Skin epidermis (tissue), 12 donors: ENCODE data around the gene SNCA.

Source experiments
- H3K27ac ChIP-seq, 21 experiments: fragments of 200-600 bp; sonication (generic) in 11 of 21; one replicate each; pipeline ENCODE4 v1.5.0; 2020; ENCODE audit warnings: mild to moderate bottlenecking in 3 of 21, inconsistent platforms in 2 of 21, moderate library complexity in 2 of 21
- H3K4me3 ChIP-seq, 7 experiments: fragments of 200-600 bp; sonication (generic) in 2 of 7; one replicate each; pipeline ENCODE4 v1.5.0; 2020; ENCODE audit warnings: inconsistent platforms in 2 of 7, mild to moderate bottlenecking in 2 of 7, moderate library complexity in 1 of 7

The SNCA gene

DNA sequence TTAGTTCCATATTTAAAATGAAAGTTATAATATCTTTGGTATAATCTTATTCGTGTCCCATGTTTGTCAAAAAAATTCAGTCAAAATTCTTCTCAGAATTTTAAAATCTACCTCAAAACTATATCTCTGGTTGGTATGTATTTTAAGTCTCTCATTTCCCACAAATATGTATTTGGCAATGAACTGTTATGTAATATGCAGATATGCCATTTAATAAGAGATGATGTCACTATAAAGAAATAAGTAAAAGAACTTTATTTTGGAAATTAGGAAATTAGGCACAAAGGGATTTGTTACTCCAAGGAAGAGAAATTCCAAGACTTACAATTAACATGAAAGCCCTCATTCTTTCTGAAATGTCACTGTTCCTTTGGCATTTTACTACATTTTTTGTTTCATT is 15.3 kb downstream of the SNCA start:
- no peak overlapping the region for H3K4me3 ChIP-seq

DNA sequence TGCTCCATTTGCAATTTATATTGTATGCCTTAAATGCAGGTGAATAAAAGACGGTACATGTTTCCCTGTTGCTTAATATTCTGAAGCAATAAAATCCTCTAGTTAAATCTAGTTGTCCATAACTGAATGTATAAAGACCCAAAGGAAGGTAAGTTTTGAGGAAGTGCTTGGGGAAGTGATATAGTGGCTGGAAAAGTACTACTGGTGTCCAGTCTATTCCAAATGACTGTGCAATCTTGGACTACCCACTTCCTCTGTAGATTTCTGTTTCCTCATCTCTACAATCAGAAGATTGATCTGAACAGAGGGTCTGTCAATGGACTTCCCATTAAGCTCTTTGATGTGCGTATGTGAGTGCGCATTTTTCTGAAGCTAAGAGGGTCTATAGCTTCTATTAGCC is 17.0 kb downstream of the SNCA start:
- Histone ChIP-seq H3K27ac (no peak overlapping the region), H3K4me3 (no peak overlapping the region)

More for the DNA sequence above, 15.3 kb downstream of the SNCA start:
- H3K27ac ChIP-seq = no peak overlapping the region

DNA sequence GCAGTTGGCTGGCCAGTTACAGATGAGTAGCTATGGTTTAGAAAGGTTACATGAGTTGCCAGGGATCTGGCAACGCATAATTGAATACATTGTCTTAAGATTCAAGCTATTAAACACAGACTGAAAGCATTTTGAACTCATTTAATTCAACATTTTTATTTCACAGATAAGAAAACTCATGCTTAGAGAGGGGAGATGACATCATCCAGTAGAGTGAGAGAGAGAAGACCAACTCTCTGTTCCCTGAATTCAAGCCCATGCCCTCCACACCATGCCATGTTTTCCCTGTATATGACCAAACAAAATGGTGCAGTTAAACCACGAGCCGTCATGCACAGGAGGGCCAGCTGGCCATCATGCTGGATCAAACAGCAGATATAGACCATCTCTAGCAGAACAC is 22.6 kb downstream of the SNCA start:
- Histone ChIP-seq H3K4me3 (no peak overlapping the region), H3K27ac (no peak overlapping the region)

DNA sequence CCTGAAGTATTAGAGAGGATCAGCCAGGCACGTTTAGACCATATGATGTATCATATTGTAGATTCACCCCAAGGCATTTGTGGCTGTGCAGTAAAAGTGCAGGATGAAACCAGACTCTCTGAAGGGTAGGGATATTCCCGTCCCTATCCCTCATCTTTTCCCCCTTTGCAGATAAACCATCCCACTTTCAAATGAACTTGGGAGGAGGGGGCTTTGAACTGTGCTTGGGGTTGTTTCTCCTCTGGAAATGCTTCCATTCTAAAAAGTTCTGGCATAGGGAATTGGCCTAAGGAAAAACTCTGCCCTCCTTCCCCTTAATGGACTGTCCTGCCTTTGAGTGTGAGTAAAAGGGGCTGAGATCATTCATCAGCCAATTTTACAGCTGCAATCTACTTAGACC is 23.8 kb downstream of the SNCA start:
- Histone ChIP-seq H3K27ac (no peak overlapping the region), H3K4me3 (no peak overlapping the region)

DNA sequence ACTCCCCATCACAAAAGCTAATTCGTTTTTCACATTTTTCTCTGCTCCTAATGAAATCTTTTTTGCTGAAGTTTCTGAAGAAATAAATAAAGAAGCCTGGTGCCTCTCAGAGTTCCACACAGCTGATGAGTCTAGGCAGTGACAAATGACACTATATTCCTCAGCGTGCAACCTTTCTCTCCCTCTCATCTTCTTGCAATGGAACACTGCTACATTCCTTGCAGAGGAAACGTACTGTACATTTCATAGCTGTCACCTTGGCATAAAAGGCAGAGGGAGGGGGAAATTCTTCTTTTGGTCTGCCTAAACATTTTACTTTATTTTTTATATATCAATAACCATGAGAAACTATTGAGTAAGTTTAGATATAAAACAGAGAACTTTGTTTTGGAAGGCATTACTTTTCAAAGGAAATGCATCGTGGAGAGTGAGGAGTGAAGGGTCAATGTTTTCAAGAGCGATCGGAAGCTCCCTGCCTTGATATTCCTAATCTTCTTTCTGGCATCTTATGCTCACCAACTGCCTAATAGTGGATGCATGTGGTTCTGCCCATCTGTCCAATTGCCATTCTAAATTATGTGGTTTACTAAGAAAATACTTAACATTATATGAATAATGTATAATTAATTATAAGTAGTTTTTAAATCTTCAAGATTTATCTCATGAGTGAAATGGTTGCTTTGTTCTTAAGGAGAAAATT is 29.4 kb downstream of the SNCA start:
- Histone ChIP-seq H3K4me3 (no peak overlapping the region), H3K27ac (no peak overlapping the region)

DNA sequence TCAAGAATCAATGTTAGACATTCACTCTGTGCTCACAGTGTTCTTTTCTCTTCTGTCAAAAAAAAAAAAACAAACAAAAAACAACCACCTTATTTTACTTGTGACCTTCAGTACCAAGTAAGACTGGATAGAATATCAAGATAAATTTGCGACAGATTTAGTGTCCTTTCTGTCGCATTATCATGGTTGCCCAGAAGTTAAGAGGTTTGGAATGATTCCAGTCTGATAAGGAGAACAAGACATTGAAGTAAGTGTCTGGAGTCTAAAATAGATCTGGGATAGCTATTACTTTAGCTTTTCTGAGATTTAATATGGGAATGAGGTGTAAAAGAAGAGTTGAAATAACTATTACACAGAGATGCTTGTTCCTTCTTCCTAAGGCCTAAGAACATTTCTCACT is 31.7 kb downstream of the SNCA start:
- Histone ChIP-seq H3K4me3 (no peak overlapping the region), H3K27ac (no peak overlapping the region)

DNA sequence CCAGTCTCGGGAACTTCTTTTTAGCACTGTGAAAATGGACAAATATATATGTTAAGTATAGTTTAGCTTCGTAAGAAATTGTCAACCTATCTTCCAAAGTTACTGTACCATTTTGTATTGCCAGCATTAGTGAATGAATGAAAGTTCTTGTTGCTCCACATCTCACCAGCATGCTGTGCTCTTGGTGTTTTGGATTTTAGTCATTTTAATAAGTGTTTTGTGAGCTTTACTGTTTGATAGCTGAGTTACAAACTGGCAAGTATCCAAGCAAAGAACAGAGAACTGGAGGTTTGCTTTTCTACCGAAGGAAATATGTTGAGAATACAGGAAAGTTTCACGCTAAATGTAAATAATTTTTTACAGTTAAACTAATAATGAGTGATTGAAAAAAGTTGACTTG is 33.0 kb downstream of the SNCA start:
- Histone ChIP-seq H3K4me3 (no peak overlapping the region), H3K27ac (no peak overlapping the region)

DNA sequence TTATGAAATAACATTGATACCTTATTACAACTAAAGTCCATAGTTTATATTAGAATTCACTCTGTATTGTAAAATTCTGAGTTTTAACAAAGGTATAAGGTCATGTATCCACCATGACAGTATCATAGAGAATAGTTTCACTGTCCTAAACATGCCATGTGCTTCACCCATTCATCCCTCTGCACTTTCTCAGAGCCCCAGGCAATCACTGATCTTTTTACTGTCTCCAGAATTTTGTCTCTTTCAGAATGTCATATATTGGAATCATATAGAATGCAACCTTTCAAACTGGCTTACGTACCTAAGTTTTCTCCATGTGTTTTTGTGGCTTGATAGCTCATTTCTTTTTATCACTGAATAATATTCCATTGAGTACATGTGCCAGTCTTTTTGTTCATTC is 33.9 kb downstream of the SNCA start:
- H3K27ac ChIP-seq = no peak overlapping the region
- no peak overlapping the region for H3K4me3 ChIP-seq

DNA sequence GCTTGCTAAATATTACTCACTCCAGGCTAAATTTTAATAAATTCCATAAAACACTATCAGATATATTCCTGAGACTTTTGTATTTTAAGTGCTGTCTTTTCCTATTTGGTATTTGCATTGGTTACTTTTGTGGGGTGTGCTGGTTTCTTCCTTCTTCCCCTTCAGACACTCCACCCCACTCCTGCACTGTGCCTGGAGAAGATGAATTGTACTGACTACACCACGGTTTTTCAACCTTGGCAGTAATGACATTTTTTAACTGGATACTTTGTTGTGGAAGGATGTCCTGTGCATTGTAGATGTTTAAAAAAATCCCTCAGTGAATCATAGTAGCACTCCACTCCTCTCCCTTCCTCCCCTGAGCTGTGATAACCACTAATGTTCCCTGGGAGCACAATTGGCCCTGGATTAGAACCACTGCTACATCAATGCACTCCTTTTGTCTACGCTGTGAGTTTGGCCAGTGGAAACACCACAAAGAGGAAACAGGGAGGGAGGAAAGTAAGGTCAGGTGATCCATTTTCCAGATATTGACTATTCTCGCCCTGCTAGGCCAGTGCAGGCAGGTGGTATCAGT is 36.3 kb downstream of the SNCA start:
- Histone ChIP-seq H3K4me3 (no peak overlapping the region), H3K27ac (peak overlapping the region in 3 of 21 experiments; percentile 31 to 51 (median 41))

DNA sequence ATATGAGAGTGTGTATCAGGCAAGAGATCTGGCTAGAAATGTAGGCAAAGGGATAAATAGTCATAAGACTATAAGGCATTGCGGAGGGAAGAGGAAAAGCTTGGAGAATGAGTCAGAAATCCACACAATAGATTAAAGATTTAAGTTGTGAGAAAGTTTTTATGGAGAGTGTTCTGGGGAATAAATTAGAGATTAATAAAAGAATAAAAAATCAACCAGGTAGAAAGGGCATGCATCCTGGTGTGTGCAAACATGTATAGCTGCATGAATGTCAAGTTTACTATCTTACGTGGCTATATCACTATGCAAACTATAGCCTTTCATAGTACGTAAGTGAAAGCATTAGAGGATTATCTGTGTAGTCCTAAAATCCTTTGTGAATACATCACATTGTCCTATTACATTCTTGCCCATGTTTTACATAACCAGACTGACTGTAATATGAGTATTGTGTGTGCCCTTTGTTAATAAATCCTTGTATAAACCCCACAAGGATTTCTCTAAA is 36.9 kb downstream of the SNCA start:
- H3K27ac ChIP-seq = peak overlapping the region in 4 of 21 experiments; percentile 27 to 51 (median 36)
- H3K4me3 ChIP-seq = no peak overlapping the region

DNA sequence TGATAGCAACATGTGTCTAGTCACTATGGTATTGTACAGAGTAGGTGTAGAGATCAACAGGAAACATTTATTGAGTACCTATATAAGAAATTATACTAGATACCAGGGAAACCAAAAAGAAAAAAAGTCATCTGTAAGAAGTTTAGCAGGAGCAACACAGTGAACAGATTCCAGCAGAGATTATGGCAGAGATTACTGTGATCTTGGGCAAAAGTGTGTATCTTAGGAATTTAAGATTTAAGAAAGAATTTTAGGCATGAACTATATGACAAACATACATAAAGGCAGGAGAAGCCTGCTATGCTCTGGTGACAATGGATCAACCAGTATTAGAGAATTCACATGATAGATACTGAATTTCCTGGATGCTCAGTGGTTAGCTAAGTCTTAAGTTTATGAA is 37.9 kb downstream of the SNCA start:
- H3K27ac ChIP-seq = no peak overlapping the region

DNA sequence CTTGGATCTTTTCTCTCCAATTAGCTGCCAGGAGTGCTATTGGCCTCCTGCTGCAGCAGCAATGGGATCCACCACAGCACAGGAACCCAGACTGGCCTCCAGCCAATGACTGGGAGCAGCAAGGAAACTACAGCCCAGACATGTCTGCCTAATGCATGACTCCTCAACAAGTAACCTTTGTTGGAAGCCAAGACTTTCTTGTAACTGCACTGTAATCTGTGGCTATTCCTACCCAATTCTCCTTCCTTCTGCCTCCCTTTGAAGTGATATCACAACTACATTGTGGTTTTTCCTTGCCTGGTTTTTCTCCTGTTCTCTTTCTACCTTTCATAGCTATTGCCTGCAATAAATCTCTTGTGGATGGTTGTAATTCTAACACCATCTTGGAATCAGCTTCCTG is 39.8 kb downstream of the SNCA start:
- H3K4me3 ChIP-seq = no peak overlapping the region
- no peak overlapping the region for H3K27ac ChIP-seq

More for the DNA sequence above, 37.9 kb downstream of the SNCA start:
- no peak overlapping the region for H3K4me3 ChIP-seq

DNA sequence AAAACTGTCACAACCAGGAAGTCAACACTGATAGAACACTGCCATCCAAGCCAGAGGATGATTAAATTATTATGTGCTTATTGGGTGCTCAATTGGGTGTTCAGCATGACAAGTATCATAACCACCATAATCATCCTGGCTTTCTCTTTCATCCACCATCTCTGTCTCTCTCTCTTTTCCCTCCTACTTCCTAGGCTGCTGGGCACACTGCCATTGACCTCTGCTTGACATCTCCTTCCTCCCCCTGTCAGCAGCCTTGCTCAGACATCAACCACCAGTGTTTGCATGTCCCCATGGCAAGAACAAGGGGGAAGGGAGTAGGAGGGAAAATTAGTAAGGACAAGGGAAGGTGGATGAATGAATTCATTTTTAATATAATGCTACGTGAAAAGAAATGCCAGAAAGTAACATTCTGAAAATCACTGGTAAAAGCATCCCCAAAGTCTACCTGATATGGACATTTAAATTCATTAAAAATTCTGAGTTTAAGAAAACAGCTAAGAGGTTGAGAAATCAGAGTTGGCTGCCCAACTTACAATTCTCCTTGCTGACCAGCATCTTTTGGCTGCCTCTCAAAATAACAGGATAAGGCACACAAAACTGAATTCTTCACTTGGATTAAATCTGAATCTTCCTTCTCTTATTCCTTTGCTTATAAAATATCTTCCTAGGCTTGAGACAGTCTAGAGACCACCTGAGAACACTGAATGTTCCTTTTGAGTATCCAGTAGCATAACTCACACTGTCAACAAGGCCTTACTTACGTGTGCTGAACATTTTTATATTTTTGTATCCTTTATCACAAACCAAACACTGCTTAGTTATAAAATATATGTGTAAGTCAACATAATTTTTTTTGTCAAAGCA is 48.5 kb downstream of the SNCA start:
- Histone ChIP-seq H3K27ac (no peak overlapping the region), H3K4me3 (no peak overlapping the region)

DNA sequence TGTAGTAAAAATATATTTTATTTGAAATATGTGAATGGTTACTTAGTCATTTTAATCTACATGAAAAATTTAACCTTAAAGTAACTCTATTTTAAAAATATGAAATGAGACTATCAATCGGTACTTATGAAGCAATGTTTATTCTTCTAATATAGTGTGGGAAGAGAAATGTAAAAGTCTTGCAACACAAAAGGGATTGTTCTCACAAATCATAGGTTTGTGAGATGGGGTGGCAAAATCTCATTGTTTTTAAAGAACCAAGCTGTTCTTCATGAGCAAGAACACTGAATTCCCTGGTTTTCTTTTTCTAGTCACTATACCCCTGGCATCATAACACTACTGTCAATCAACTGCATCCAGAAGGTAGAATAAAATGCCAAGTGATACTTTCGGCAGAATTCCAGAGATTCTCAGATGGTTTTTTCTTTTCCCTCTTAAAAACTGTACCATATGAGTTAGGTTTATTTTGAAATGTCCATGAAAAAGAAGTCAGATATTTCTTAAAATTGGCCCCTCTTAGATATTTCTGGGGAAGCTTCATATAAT is 52.2 kb downstream of the SNCA start:
- no peak overlapping the region for H3K27ac ChIP-seq
- no peak overlapping the region for H3K4me3 ChIP-seq

DNA sequence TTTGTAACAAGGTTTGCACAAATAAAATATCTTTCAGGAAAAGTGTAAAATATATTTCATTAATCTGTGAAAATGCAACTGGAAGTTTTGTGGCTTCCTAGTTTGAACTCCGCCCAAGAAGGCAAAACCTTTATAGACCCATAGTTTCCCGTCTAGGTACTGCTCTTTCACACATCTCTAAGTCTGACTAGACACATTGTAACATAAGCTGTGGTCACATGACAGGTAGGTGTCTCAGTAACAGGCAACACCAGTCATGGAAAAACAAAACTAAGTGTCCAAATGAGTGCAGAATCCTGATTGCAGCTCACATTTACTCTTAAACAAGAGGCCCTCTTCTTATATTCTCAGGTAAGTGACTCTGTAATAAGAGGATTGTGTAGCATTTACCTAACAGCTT is 55.6 kb downstream of the SNCA start:
- no peak overlapping the region for H3K4me3 ChIP-seq

DNA sequence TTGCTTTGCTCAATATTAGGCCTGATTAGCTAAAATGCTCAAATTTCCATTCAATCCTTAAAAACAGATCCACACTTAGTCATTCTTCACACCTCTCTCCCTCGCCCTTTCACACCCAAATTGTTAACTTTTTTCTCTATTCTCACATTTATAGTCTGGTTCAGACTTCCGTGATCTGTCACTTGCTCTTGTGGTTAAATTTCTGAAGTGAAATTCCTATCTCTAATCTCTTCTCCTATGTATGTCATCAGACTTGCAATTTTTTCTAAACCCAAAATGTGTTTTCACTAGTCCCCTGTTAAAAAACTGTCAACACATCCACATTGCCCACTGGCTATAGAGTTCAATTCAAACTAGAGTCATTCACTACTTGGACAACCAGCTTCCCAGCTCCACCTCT is 63.2 kb downstream of the SNCA start:
- Histone ChIP-seq H3K27ac (no peak overlapping the region), H3K4me3 (no peak overlapping the region)

More for the DNA sequence above, 55.6 kb downstream of the SNCA start:
- H3K27ac ChIP-seq = no peak overlapping the region

DNA sequence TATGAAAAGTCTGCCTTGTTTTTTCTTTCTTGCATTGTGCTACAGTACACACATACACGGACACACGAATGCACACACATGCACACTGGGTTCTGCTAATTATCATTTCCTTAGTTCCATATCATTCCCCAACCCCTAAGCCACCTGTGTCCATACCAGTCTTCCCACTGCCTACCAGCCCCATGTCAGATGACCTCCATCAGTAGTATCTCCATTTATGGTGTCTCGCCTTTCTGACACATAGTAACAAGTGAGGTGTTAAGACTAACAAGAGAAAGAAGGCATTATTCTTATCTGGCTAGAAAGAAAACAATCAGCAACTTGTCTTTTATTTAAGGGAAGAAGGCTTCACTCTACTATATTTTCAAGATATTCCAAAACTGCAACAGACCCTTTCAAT is 67.1 kb downstream of the SNCA start:
- H3K4me3 ChIP-seq = no peak overlapping the region
- H3K27ac ChIP-seq = no peak overlapping the region

DNA sequence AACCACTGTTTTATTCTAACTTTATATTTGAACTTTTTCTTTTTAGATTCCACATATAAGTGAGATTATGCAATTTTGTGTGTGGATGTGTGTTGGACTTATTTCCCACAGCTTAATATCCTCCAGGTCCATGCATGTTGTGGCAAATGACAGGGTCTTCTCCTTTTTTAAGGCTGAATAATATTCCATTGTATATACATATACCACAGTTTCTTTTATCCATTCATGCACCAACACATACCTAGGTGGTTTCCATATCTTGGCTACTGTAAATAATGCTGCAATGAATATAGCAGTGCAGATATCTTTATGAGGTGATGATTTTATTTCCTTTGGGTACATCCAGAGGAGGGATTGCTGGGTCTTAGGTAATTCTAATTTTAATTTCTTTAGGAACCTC is 69.0 kb downstream of the SNCA start:
- Histone ChIP-seq H3K4me3 (no peak overlapping the region), H3K27ac (no peak overlapping the region)

DNA sequence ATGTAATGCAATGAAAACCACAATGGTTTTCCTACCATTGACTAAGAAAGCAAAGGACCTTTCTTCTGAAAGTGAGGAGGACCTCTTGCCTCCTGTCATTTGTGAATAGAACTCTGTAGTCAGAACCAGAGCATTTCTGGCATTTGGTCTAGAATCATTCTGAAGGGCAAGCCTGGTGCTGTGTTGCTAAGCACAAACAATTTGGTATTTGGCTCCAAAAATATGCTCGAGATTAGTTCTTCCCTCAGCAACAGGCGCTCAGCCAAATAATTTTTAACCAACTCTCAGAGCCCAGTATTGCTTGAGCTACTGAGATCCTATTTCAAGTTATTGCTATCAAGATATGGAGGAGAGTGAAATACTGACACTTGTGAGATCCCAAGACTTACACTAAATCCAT is 71.0 kb downstream of the SNCA start:
- peak overlapping the region in 3 of 21 experiments; percentile 4 to 61 (median 50) for H3K27ac ChIP-seq
- no peak overlapping the region for H3K4me3 ChIP-seq

DNA sequence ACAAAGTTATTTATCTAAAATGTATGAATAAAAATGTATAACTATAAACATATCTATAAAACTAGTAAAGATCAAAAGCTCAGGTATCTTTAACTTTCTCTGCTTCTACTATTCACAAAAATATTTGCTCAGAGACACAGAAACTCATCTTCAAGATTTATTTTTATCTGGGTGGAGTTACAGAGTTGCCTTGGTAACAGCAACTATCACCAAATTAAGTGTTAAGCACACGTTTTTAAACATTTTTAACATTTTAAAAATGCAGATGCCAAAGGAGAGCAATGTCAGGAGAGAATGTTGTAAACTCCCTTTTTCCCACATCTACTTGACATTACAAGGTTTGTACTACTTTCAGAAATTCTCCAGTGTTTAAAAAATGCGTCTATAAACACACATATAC is 71.4 kb downstream of the SNCA start:
- Histone ChIP-seq H3K4me3 (no peak overlapping the region), H3K27ac (peak overlapping the region in 3 of 21 experiments; percentile 4 to 61 (median 50))
